ENCODE data around the gene RAB40AL. TPM values are rescaled to one million over a fixed set of nuclear protein-coding genes. Genes with fewer than 3 reads are reported as not detected.

RAB40AL gene
- total and polyA plus RNA-seq, 2 of the 4 experiments (the other 2 are of a cell fraction): 0.34 to 0.36 TPM

DNA sequence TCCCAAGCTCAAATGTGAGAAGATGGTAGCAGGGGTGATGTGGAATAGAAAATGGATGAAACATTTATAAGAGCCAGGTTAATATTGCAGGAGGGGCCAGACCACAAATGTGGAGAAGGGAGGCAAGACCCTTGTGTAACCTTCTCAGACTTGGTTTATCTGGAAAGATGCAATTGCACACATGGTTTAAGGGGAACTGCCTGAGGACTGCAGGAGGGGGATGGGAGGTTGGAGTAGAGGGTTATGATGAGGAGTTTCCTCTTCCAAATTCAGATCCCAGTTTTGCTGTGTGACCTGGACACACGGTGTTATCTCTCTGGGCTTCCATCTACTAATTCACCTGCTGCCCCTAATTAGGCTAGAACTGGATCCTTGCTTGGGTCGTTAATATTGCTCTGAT, 46.1 kb downstream of the RAB40AL start:
- no peaks in the 10 kb centered on the region for H3K9me1 ChIP-seq (ENCODE audit: insufficient read depth, low read length)
- no peaks in the 10 kb centered on the region for H3K79me1 ChIP-seq (ENCODE audit: low read depth in 1 of 2, low read length in 2 of 2)
- ChIA-PET POLR2A (ENCODE audit: unreplicated experiment) (no interaction called here), CTCF (no interaction called here)
- no peaks in the 10 kb centered on the region for H3K36me3 ChIP-seq (ENCODE audit: control insufficient read depth, insufficient read depth, low read length)
- DNase-seq: no peak
- in situ Hi-C loops (cut with MboI; ENCODE audit: low sequenced_read_pairs): no loop called here
- H2BK15ac ChIP-seq (ENCODE audit: low read depth, low read length): no peak overlapping the region
- H2AFZ ChIP-seq (replicated peaks; ENCODE audit: low read length, poor library complexity): no peak overlapping the region
- H2AK9ac ChIP-seq (replicated peaks; ENCODE audit: low read depth, low read length, poor library complexity): no peak overlapping the region
- ATAC-seq (ENCODE audit: low read depth): no peak
- H3K9me3 ChIP-seq (ENCODE audit: control insufficient read depth, insufficient read depth, low read length): no peaks in the 10 kb centered on the region
- no peak overlapping the region for H3K4ac ChIP-seq (ENCODE audit: low read depth, low read length)
- H2BK20ac ChIP-seq (ENCODE audit: low read depth, low read length): no peak overlapping the region
- no peak overlapping the region for H3K56ac ChIP-seq (ENCODE audit: extremely low read depth, insufficient read depth, low read length)
- H3K18ac ChIP-seq (ENCODE audit: low read depth, low read length): no peak overlapping the region
- no peak overlapping the region for H3K27ac ChIP-seq (ENCODE audit: insufficient read depth, low read length)
- H3K14ac ChIP-seq (replicated peaks; ENCODE audit: low read depth, low read length): no peak overlapping the region
- H3K4me2 ChIP-seq (ENCODE audit: low read depth, low read length): no peak overlapping the region
- H3K27me3 ChIP-seq (ENCODE audit: control insufficient read depth, insufficient read depth, low read length): peaks cover 21% of the 10 kb centered on the region
- no peaks in the 10 kb centered on the region for H4K20me1 ChIP-seq (ENCODE audit: insufficient read depth, low read length)
- no TSS peak for BruUV-seq (replicated peaks)
- no peak overlapping the region for H4K91ac ChIP-seq (ENCODE audit: insufficient read depth, low read depth, low read length)
- H3K9ac ChIP-seq (ENCODE audit: low read depth, low read length): no peak overlapping the region
- H3K4me1 ChIP-seq (ENCODE audit: control insufficient read depth, insufficient read depth, low read length): no peaks in the 10 kb centered on the region
- TF ChIP-seq CEBPB (IDR thresholded peaks at IDR 0.05; ENCODE audit: low read depth, low read length): no peak
- no peak overlapping the region for H4K5ac ChIP-seq (ENCODE audit: low read depth, low read length)
- dilution Hi-C loops (cut with HindIII; ENCODE audit: low sequenced_read_pairs, unreplicated experiment): no loop called here
- no peak overlapping the region for H3K23ac ChIP-seq (ENCODE audit: low read depth, low read length)
- H4K8ac ChIP-seq (ENCODE audit: low read depth in 2 of 2, low read length in 2 of 2): no peak overlapping the region
- no peak overlapping the region for H2BK120ac ChIP-seq (ENCODE audit: low read depth, low read length)
- H2BK5ac ChIP-seq (ENCODE audit: low read depth, low read length, poor library complexity, severe bottlenecking): no peak overlapping the region
- no peak overlapping the region for H3K4me3 ChIP-seq (ENCODE audit: insufficient read depth, low read depth, low read length)
- intact Hi-C loops (cut with micrococcal nuclease): no loop called here
- no peak overlapping the region for H2AK5ac ChIP-seq (ENCODE audit: low read depth, low read length)
- WGBS, 2 experiments (ENCODE audit: extremely low coverage in 2 of 2, insufficient read length in 1 of 2): no CpG with 5 or more reads among the region's 2 CpGs

All from IMR-90 (cell line).